ENCODE measurements around the gene CYB561D1. TPM values are rescaled to one million over a fixed set of nuclear protein-coding genes. Genes with fewer than 3 reads are reported as not detected.

CYB561D1 gene
- total RNA-seq, 2 donors from 2014 or later: 6.2 to 6.9 TPM

DNA sequence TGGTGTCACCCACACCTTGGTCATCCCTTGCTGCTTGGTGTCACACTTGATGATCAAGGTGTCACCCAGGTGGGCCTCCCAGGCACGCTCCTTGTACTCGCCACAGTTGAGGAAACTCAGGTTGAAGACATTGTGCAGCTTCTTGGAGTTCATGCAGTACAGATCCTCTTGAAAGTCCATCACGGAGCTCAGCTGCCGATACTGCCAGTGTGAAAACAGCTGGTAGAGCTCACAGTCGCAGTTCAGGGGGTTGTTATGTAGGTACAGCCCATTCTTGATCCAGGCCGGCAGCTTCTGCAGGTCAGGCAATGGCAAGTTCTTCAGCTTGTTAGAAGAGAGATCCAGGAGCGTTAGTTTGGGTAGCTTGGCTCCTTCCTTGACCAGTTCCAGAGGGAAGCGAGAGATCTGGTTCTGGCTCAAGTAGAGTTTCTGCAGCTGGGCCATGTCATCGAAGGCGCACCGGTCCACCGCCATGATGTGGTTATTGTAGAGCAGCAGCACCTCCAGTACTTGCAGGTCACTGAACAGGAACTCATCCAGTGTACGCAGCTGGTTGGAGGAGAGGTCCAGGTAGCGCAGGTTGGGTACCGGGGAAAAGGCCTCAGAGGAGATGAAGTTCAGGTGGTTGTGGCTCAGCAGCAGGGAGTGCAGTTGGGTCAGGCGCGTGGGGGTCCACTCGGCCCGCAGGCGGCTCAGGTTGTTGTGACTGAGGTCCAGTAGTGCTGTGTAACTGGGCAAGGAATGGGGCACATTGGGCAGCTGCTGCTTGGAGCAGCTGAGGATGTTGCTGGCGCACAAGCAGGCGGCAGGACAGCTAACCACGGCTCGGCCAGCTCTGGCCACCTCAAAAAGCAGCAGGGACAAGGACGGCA lies 14.3 kb downstream of the CYB561D1 start:
- intact Hi-C loops (cut with DNase I): no loop called here
- no peaks in the 10 kb centered on the region for H3K27me3 ChIP-seq
- no peaks in the 10 kb centered on the region for H3K36me3 ChIP-seq (replicated peaks in 1 of 2; ENCODE audit: insufficient read depth in 1 of 2, low read depth in 2 of 2)
- H3K4me1 ChIP-seq: peaks cover 25% of the 10 kb centered on the region
- no peak overlapping the region for H3K4me3 ChIP-seq
- no peak overlapping the region for H3K27ac ChIP-seq
- TF ChIP-seq, protein P1, sequence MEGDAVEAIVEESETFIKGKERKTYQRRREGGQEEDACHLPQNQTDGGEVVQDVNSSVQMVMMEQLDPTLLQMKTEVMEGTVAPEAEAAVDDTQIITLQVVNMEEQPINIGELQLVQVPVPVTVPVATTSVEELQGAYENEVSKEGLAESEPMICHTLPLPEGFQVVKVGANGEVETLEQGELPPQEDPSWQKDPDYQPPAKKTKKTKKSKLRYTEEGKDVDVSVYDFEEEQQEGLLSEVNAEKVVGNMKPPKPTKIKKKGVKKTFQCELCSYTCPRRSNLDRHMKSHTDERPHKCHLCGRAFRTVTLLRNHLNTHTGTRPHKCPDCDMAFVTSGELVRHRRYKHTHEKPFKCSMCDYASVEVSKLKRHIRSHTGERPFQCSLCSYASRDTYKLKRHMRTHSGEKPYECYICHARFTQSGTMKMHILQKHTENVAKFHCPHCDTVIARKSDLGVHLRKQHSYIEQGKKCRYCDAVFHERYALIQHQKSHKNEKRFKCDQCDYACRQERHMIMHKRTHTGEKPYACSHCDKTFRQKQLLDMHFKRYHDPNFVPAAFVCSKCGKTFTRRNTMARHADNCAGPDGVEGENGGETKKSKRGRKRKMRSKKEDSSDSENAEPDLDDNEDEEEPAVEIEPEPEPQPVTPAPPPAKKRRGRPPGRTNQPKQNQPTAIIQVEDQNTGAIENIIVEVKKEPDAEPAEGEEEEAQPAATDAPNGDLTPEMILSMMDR (IDR thresholded peaks at IDR 0.05): no peak
- no peak for TF ChIP-seq POLR2A (IDR thresholded peaks at IDR 0.05)
- H3K9me3 ChIP-seq: no peaks in the 10 kb centered on the region
- WGBS, 2 donors: 82 to 84% methylated on average over 20 to 24 of the region's 25 CpGs
- ATAC-seq: no peak
- no peak for DNase-seq

DNA sequence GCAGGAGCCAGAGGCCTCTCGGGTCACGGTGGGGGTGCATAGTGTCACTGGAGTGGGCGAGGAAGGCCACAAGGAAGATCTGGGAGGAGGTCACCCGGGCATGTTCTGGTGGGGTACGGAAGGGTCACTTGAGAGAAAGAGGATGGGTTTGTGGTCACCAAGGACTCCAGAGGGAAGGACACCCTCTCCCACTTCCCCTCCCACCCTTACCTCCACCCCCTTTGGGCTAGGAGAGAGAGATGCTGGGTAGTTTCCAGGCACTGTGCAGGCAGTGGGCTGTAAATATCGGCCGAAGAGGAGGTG lies 14.9 kb downstream of the CYB561D1 start:
- Histone ChIP-seq H3K4me1 (peaks cover 25% of the 10 kb centered on the region), H3K27ac (no peak overlapping the region), H3K9me3 (no peaks in the 10 kb centered on the region), H3K27me3 (no peaks in the 10 kb centered on the region), H3K4me3 (peak overlapping the region in 1 of 2 donors; percentile 47), H3K36me3 (replicated peaks in 1 of 2; ENCODE audit: insufficient read depth in 1 of 2, low read depth in 2 of 2) (no peaks in the 10 kb centered on the region)
- DNase-seq (no peak), ATAC-seq (no peak)
- TF ChIP-seq POLR2A (IDR thresholded peaks at IDR 0.05): no peak
- TF ChIP-seq, protein P1 (IDR thresholded peaks at IDR 0.05): no peak
- WGBS, 2 donors: 36 to 64% methylated on average over 7 of the region's 7 CpGs
- intact Hi-C loops (cut with DNase I): no loop called here

DNA sequence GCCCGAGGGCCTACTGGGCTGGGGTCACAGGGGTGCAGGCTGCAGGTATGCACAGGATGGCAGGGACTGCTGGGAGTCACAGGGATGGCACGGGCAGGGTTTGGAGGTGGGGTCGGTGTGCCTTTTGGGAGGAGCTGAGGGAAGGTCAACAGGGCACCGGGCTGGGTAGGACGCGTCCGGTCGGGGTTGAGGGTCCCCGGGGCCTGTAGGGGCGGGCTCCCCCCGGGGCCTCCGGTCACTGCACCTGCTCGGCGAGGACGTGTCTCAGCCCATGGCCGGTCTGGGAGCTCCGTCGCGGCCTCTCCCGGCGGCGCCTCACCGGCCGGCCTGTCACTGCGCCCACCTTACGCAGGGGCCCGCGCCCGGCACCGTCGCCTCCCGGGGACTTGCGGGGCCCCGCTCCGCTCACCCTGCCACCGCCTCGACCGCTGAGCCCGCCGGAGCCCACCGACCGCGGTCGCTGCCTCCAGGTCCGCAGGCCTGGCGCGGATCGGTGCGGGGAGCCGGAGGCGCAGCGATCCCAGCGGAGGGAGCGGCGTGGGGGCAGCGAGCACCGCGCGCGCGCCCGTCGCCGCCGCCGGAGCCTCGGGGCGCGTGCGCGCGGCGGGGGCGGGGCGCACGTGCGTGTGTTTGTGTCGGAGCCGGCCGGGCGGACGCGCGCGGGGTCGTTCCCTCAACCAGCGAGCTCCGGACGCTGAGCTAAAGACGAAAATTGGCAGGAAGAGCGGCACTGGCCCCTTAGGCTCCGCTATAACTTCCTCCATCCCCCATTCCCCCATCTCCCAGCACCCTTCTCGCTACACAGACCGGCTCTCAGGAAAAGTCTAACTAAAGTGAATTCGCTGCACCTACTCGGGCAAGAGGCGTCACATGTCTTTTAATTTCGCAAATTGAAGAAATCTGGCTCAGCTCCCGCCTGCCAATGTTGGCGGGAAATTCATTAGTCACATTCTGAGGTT lies 15.6 kb downstream of the CYB561D1 start, which contains the start of gene AMIGO1:
Gene AMIGO1 (minus strand): TSS at position 552 of the 959 bp plus-strand sequence. CDS start 815 bp downstream, outside the sequence.
- Histone ChIP-seq H3K27ac (peak within 1 kb of the TSS in 3 of 4 donors; percentile 22 to 36 (median 30)), H3K4me1 (peaks cover 25% of the 10 kb centered on the region), H3K36me3 (replicated peaks in 1 of 2; ENCODE audit: insufficient read depth in 1 of 2, low read depth in 2 of 2) (no peaks in the 10 kb centered on the region), H3K4me3 (peak within 1 kb of the TSS; percentile 55 to 56), H3K9me3 (no peaks in the 10 kb centered on the region), H3K27me3 (no peaks in the 10 kb centered on the region)
- intact Hi-C loops (cut with DNase I): no loop called here
- TF ChIP-seq, protein P1 (IDR thresholded peaks at IDR 0.05): no peak
- TF ChIP-seq POLR2A (IDR thresholded peaks at IDR 0.05): no peak
- DNase-seq (peak; percentile 56 to 73 (median 58)), ATAC-seq (peak; percentile 88)
- 0 to 1% methylated on average over 12 to 50 of the region's 100 CpGs for WGBS, 2 donors

DNA sequence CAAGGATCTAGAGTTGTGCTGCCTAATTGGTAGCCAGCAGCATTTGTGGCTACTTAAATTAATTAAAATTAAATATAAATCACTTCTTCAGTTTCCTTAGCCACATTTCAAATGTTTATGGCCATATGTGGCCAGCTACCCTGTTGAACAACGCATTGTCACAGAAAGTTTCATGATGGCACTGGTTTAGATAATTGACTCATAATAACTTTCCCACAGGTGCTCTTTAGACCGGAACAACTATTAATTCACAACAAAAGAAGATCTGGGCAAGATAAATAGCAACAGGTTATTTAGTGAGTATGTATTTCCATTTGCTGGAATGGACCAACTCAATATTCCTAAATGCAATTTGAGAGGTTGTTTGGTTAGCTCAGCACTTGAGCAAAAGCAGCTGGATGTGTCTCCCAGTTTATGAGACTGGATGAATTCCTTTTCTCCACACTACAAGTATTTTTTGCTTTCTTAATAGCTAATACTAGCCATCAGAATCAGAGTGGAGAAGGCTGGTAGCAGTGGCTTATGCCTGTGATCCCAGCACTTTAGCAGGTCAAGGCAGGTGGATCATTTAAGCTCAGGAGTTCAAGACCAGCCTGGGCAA lies 19.3 kb downstream of the CYB561D1 start:
- WGBS, 2 donors: 73 to 74% methylated on average over 2 of the region's 2 CpGs
- Histone ChIP-seq H3K9me3 (no peaks in the 10 kb centered on the region), H3K27me3 (no peaks in the 10 kb centered on the region), H3K27ac (no peak overlapping the region), H3K36me3 (replicated peaks in 1 of 2; ENCODE audit: insufficient read depth in 1 of 2, low read depth in 2 of 2) (no peaks in the 10 kb centered on the region), H3K4me1 (peaks cover 22% of the 10 kb centered on the region), H3K4me3 (no peak overlapping the region)
- TF ChIP-seq, protein P1 (IDR thresholded peaks at IDR 0.05): no peak
- TF ChIP-seq POLR2A (IDR thresholded peaks at IDR 0.05): no peak
- ATAC-seq (no peak), DNase-seq (no peak)
- intact Hi-C loops (cut with DNase I): no loop called here

Measured in body of pancreas (tissue), 4 donors.